Activated gamma-delta T cell treated with anti-CD3 and anti-CD28 coated beads, Interleukin-2, amount 50 U/mL, for 16 hours (primary cell): Measurements from ENCODE around the gene EIF5B.
"Not testable (repeated sequence)": the region's sequence is repeated elsewhere in the genome, so short reads cannot be mapped to it uniquely, and the experiment has no call there.

Experiments
- DNase-seq: peaks from one replicate; pipeline ENCODE4 v3.0.0-alpha.2; 2020; ENCODE audit warnings: low read depth

Gene EIF5B

GRCh38 chr2:99365661-99366060 lies 28.5 kb downstream of the EIF5B start:
- no peak for DNase-seq

- not testable (repeated sequence) for DNase-seq
Observed at GRCh38 chr2:99368854-99369253, 31.7 kb downstream of the EIF5B start.

GRCh38 chr2:99373144-99373543 lies 36.0 kb downstream of the EIF5B start:
- DNase-seq: no peak

GRCh38 chr2:99374747-99375146 lies 37.6 kb downstream of the EIF5B start:
- no peak for DNase-seq

- no peak for DNase-seq
Observed at GRCh38 chr2:99376254-99376864, 39.2 kb downstream of the EIF5B start.

GRCh38 chr2:99377879-99378278 lies 40.7 kb downstream of the EIF5B start:
- DNase-seq: no peak

GRCh38 chr2:99380376-99381010 lies 43.3 kb downstream of the EIF5B start:
- no peak for DNase-seq

- no peak for DNase-seq
Observed at GRCh38 chr2:99382143-99382542, 45.0 kb downstream of the EIF5B start.

- no peak for DNase-seq
Observed at GRCh38 chr2:99386011-99386410, 48.8 kb downstream of the EIF5B start.

- DNase-seq: no peak
Observed at GRCh38 chr2:99388892-99389291, 51.7 kb downstream of the EIF5B start.

GRCh38 chr2:99389371-99389770 lies 52.2 kb downstream of the EIF5B start:
- DNase-seq: no peak

- DNase-seq: no peak
Observed at GRCh38 chr2:99389946-99390345, 52.8 kb downstream of the EIF5B start.

- DNase-seq: no peak
Observed at GRCh38 chr2:99395589-99396130, 58.5 kb downstream of the EIF5B start.

- DNase-seq: no peak
Observed at GRCh38 chr2:99397266-99397920, 60.2 kb downstream of the EIF5B start.

- no peak for DNase-seq
Observed at GRCh38 chr2:99398303-99398702, 61.1 kb downstream of the EIF5B start.

- DNase-seq: no peak
Observed at GRCh38 chr2:99399063-99399462, 61.9 kb downstream of the EIF5B start.

GRCh38 chr2:99399795-99400194 lies 62.6 kb downstream of the EIF5B start:
- DNase-seq: no peak

- DNase-seq: no peak
Observed at GRCh38 chr2:99401841-99402240, 64.7 kb downstream of the EIF5B start.

GRCh38 chr2:99403084-99403483 lies 65.9 kb downstream of the EIF5B start:
- DNase-seq: no peak

GRCh38 chr2:99403524-99403923 lies 66.3 kb downstream of the EIF5B start:
- no peak for DNase-seq

- no peak for DNase-seq
Observed at GRCh38 chr2:99404039-99404796, 67.0 kb downstream of the EIF5B start.
